HG03439 (cell line): ENCODE results near the gene PROK2.

Experiments
- ATAC-seq: cut with Tn5 transposase; IDR thresholded peaks from one replicate; pipeline ENCODE4 v1.9.1; 2021; ENCODE audit warnings: mild to moderate bottlenecking, moderate library complexity; ENCODE audit not compliant: unreplicated experiment

PROK2 gene

GRCh38 chr3:71784914-71785531, at the start of gene PROK2:
Gene PROK2 (minus strand): TSS chr3:71785148. CDS start chr3:71785052, 96 bp downstream.
- ATAC-seq: no peak

- no peak for ATAC-seq
Measured at GRCh38 chr3:71831599-71831998, 46.7 kb upstream of the PROK2 start.

GRCh38 chr3:71825551-71826283, 40.8 kb upstream of the PROK2 start:
- no peak for ATAC-seq

GRCh38 chr3:71821116-71821515, 36.2 kb upstream of the PROK2 start:
- ATAC-seq: no peak

- ATAC-seq: no peak
Measured at GRCh38 chr3:71817262-71817661, 32.3 kb upstream of the PROK2 start.

GRCh38 chr3:71816767-71817156, 31.8 kb upstream of the PROK2 start:
- ATAC-seq: no peak

- ATAC-seq: no peak
Measured at GRCh38 chr3:71815340-71816067, 30.6 kb upstream of the PROK2 start.

GRCh38 chr3:71813704-71814103, 28.8 kb upstream of the PROK2 start:
- ATAC-seq: no peak

- no peak for ATAC-seq
Measured at GRCh38 chr3:71813073-71813472, 28.1 kb upstream of the PROK2 start.

GRCh38 chr3:71810056-71810455, 25.1 kb upstream of the PROK2 start:
- ATAC-seq: no peak

- no peak for ATAC-seq
Measured at GRCh38 chr3:71809321-71810026, 24.5 kb upstream of the PROK2 start.

- ATAC-seq: no peak
Measured at GRCh38 chr3:71806736-71807135, 21.8 kb upstream of the PROK2 start.

GRCh38 chr3:71805691-71806090, 20.7 kb upstream of the PROK2 start:
- no peak for ATAC-seq

GRCh38 chr3:71805199-71805598, 20.3 kb upstream of the PROK2 start:
- no peak for ATAC-seq

- ATAC-seq: no peak
Measured at GRCh38 chr3:71803248-71803647, 18.3 kb upstream of the PROK2 start.

- ATAC-seq: no peak
Measured at GRCh38 chr3:71801986-71802385, 17.0 kb upstream of the PROK2 start.

- ATAC-seq: no peak
Measured at GRCh38 chr3:71800023-71800422, 15.1 kb upstream of the PROK2 start.

GRCh38 chr3:71797455-71797854, 12.5 kb upstream of the PROK2 start:
- ATAC-seq: no peak

GRCh38 chr3:71796290-71796689, 11.3 kb upstream of the PROK2 start:
- ATAC-seq: no peak

- ATAC-seq: no peak
Measured at GRCh38 chr3:71791634-71792033, 6.7 kb upstream of the PROK2 start.

- ATAC-seq: no peak
Measured at GRCh38 chr3:71789922-71790321, 5.0 kb upstream of the PROK2 start.
